Endothelial cell of umbilical vein (primary cell): ENCODE results near the gene ATP6AP2. TPM values are rescaled to one million over a fixed set of nuclear protein-coding genes. Genes with fewer than 3 reads are reported as not detected.
A peak's percentile ranks its signal among the peaks of the same experiment; 100 is the strongest.

Source experiments
- BruUV-seq: library from RNA; stranded (reverse); fragments of 400-500 nt; replicated peaks from 2 replicates; lab custom pipeline; 2021; lab: Mats Ljungman, UMichigan
- CTCF ChIA-PET: fragments of 300-600, 350-600 bp; sonication (Branson Sonifier 250); formaldehyde crosslinking; loops from one replicate; lab custom pipeline; 2021; ENCODE audit warnings: antibody characterized with exemption, inconsistent platforms; lab: Charles Lee
- POLR2A ChIA-PET: fragments of 300-600, 350-600 bp; sonication (Branson Sonifier 250); formaldehyde crosslinking; loops from one replicate; lab custom pipeline; 2021; ENCODE audit warnings: antibody characterized with exemption, inconsistent platforms; lab: Charles Lee
- DNase-seq: peaks from one replicate; pipeline ENCODE4 v3.0.0-alpha.2; 2011; ENCODE audit warnings: low read depth, low spot score
- FAIRE-seq: peaks from 2 replicates; lab custom pipeline; 2011; peaks lifted over from hg19 to GRCh38; lab: Jason Lieb, UNC
- H2AFZ ChIP-seq: 2 replicates; pipeline ENCODE4 v1.6.0; 2012; ENCODE audit warnings: low read depth, low read length, control low read depth, inconsistent platforms
- H3K27ac ChIP-seq: 2 replicates; pipeline ENCODE4 v1.5.1; 2011; ENCODE audit warnings: low read depth, mild to moderate bottlenecking, control low read depth, low read length, moderate library complexity; ENCODE audit not compliant: insufficient read depth
- H3K27me3 ChIP-seq, 2 experiments: 2 replicates each; pipeline versions ENCODE4 v1.6.0 to v1.6.1; 2011; ENCODE audit warnings: low read length in 2 of 2, mixed read lengths in 1 of 2; ENCODE audit not compliant: control insufficient read depth in 2 of 2, insufficient read depth in 2 of 2
- H3K36me3 ChIP-seq, 2 experiments: 2 replicates in 1 of 2; 3 replicates in 1 of 2; pipeline ENCODE4 v1.5.1; 2011; ENCODE audit warnings: low read length in 2 of 2, mild to moderate bottlenecking in 1 of 2, moderate library complexity in 1 of 2; ENCODE audit not compliant: control insufficient read depth in 2 of 2, insufficient read depth in 2 of 2; ENCODE audit errors: extremely low read depth in 1 of 2
- H3K4me1 ChIP-seq: 3 replicates; pipeline ENCODE4 v1.5.1; 2011; ENCODE audit warnings: mild to moderate bottlenecking, low read length; ENCODE audit not compliant: control insufficient read depth, insufficient read depth; ENCODE audit errors: extremely low read depth
- H3K4me2 ChIP-seq: 2 replicates; pipeline ENCODE4 v1.6.1; 2011; ENCODE audit warnings: low read length, control low read depth, mixed read lengths; ENCODE audit not compliant: insufficient read depth
- H3K4me3 ChIP-seq, 3 experiments: fragments of 200-600 bp in 1 of 3; sonication (generic), shearing (Covaris generic) in 1 of 3; replicated peaks in 1 of 3; 2 replicates each; pipeline ENCODE4 v1.5.1; 2011 to 2016; ENCODE audit warnings: control low read depth in 3 of 3, low read length in 3 of 3, mild to moderate bottlenecking in 2 of 3, inconsistent platforms in 1 of 3, low read depth in 1 of 3, moderate library complexity in 1 of 3; ENCODE audit not compliant: insufficient read depth in 1 of 3
- H3K79me2 ChIP-seq: 2 replicates; pipeline ENCODE4 v1.6.0; 2012; ENCODE audit warnings: low read length, inconsistent platforms; ENCODE audit not compliant: control insufficient read depth, insufficient read depth
- H3K9ac ChIP-seq: replicated peaks from 2 replicates; pipeline ENCODE3; 2011; ENCODE audit warnings: low read length, control low read depth; ENCODE audit not compliant: insufficient read depth; ENCODE audit errors: extremely low read depth
- H3K9me1 ChIP-seq: replicated peaks from 3 replicates; pipeline ENCODE4 v1.6.0; 2011; ENCODE audit warnings: mild to moderate bottlenecking, low read length; ENCODE audit not compliant: control insufficient read depth, insufficient read depth; ENCODE audit errors: extremely low read depth
- H3K9me3 ChIP-seq: replicated peaks from 2 replicates; pipeline ENCODE4 v1.5.1; 2012; ENCODE audit warnings: low read length, inconsistent platforms; ENCODE audit not compliant: control insufficient read depth, insufficient read depth
- H4K20me1 ChIP-seq: replicated peaks from 2 replicates; pipeline ENCODE3; 2011; ENCODE audit warnings: mild to moderate bottlenecking, low read length; ENCODE audit not compliant: control insufficient read depth, insufficient read depth; ENCODE audit errors: extremely low read depth
- EZH2 ChIP-seq: IDR thresholded peaks from 2 replicates; pipeline ENCODE4 v1.6.1; 2012; ENCODE audit warnings: borderline replicate concordance, low read depth, mild to moderate bottlenecking, moderate library complexity, low read length, inconsistent platforms; ENCODE audit not compliant: severe bottlenecking
- FOS ChIP-seq: IDR thresholded peaks from 2 replicates; pipeline ENCODE4 v1.6.1; 2011; ENCODE audit warnings: mild to moderate bottlenecking, low read length, moderate library complexity, borderline replicate concordance; ENCODE audit not compliant: insufficient read depth
- GATA2 ChIP-seq: IDR thresholded peaks from 2 replicates; pipeline ENCODE4 v1.7.0; 2011; ENCODE audit warnings: low read depth, mild to moderate bottlenecking, moderate library complexity, mixed read lengths, low read length; ENCODE audit not compliant: insufficient read length, insufficient read depth
- JUN ChIP-seq: IDR thresholded peaks from 2 replicates; pipeline ENCODE4 v1.6.1; 2011; ENCODE audit warnings: borderline replicate concordance, low read depth; ENCODE audit not compliant: insufficient read length, insufficient read depth
- MAX ChIP-seq: IDR thresholded peaks from 2 replicates; pipeline ENCODE4 v1.6.1; 2011; ENCODE audit not compliant: insufficient read depth, insufficient read length
- MYC ChIP-seq: IDR thresholded peaks from one replicate; pipeline ENCODE4 v1.6.1; 2011; ENCODE audit warnings: mild to moderate bottlenecking, low read depth, low read length
- POLR2A ChIP-seq: IDR thresholded peaks from 2 replicates; pipeline ENCODE4 v1.6.1; 2012; ENCODE audit warnings: low read depth, mild to moderate bottlenecking, control low read depth, low read length
- POLR2AphosphoS5 ChIP-seq: IDR thresholded peaks from 2 replicates; pipeline ENCODE4 v1.6.1; 2012; ENCODE audit warnings: low read depth, mild to moderate bottlenecking, control low read depth, low read length, moderate library complexity; ENCODE audit not compliant: insufficient read depth
- dilution Hi-C: fragments of 300-500 bp; cut with MboI; formaldehyde crosslinking; loops from one replicate; pipeline ENCODE4 v1.15.0; 2019; ENCODE audit warnings: low sequenced_read_pairs; ENCODE audit not compliant: extremely low pct_ligation_motif_present
- intact Hi-C: fragments of 100-400 bp; cut with micrococcal nuclease; formaldehyde crosslinking; loops from one replicate; pipeline ENCODE4 v1.10.0; 2022
- polyA plus RNA-seq, 4 experiments: library from polyadenylated mRNA; depleted of rRNA in 3 of 4; stranded (reverse) in 3 of 4; unstranded in 1 of 4; fragments of >200 nt; gene quantifications; 2 replicates each; pipeline versions ENCODE4 v1.2.1 to v1.2.3, GENCODE V29; 2011 to 2012; ENCODE audit warnings: missing spikeins in 1 of 4
- total RNA-seq: library from RNA; stranded (reverse); gene quantifications from 2 replicates; pipeline ENCODE4 v1.2.3, GENCODE V29; 2021
- TF ChIP-seq, protein P1 (sequence below), 2 donors: IDR thresholded peaks; 1 replicate in 1 of 2; 2 replicates in 1 of 2; pipeline ENCODE4 v1.5.1; 2011; ENCODE audit warnings: low read length in 2 of 2, mild to moderate bottlenecking in 2 of 2, moderate library complexity in 2 of 2, control low read depth in 1 of 2, inconsistent platforms in 1 of 2, low read depth in 1 of 2; ENCODE audit not compliant: insufficient read depth in 1 of 2; ENCODE audit errors: extremely low read depth in 1 of 2

The ATP6AP2 gene
- total and polyA plus RNA-seq, 2 donors (not counting 3 experiments of a cell fraction or from before 2014, with no cell fraction given): 84.6 to 95.9 TPM

DNA sequence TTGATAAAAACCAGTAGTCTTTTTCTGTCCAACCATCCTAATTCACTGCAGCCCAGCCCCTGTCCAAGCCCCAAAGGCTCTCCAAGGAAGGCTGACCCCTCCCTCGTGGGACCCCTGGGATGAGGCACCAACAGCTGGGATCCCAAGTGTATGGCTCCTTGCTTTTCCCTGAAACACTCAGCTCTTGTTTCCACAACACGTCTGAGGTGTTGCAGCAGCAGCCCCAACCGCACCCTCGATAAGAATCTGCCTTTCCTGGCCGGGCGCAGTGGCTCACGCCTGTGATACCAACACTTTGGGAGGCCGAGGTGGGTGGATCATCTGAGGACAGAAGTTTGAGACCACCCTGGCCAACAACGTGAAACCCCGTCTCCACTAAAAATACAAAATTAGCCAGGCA is 17.0 kb upstream of the ATP6AP2 start:
- no peaks in the 10 kb centered on the region for H3K79me2 ChIP-seq
- POLR2A ChIA-PET: no interaction called here
- no peaks in the 10 kb centered on the region for H3K27me3 ChIP-seq
- no peaks in the 10 kb centered on the region for H3K9me1 ChIP-seq
- intact Hi-C loops: no loop called here
- H3K4me3 ChIP-seq: no peak overlapping the region
- no peak overlapping the region for H3K27ac ChIP-seq
- DNase-seq (no peak), FAIRE-seq (peak; percentile 31)
- no peaks in the 10 kb centered on the region for H3K4me1 ChIP-seq
- H3K4me2 ChIP-seq: no peak overlapping the region
- TF ChIP-seq GATA2: no peak
- TF ChIP-seq JUN: no peak
- TF ChIP-seq FOS: no peak
- no peak for TF ChIP-seq POLR2AphosphoS5
- TF ChIP-seq MYC: no peak
- TF ChIP-seq, protein P1, sequence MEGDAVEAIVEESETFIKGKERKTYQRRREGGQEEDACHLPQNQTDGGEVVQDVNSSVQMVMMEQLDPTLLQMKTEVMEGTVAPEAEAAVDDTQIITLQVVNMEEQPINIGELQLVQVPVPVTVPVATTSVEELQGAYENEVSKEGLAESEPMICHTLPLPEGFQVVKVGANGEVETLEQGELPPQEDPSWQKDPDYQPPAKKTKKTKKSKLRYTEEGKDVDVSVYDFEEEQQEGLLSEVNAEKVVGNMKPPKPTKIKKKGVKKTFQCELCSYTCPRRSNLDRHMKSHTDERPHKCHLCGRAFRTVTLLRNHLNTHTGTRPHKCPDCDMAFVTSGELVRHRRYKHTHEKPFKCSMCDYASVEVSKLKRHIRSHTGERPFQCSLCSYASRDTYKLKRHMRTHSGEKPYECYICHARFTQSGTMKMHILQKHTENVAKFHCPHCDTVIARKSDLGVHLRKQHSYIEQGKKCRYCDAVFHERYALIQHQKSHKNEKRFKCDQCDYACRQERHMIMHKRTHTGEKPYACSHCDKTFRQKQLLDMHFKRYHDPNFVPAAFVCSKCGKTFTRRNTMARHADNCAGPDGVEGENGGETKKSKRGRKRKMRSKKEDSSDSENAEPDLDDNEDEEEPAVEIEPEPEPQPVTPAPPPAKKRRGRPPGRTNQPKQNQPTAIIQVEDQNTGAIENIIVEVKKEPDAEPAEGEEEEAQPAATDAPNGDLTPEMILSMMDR (IDR thresholded peaks at IDR 0.05; ENCODE audit: extremely low read depth in 1 of 2, insufficient read depth in 1 of 2, low read depth in 1 of 2, low read length in 2 of 2): no peak
- no peak for TF ChIP-seq POLR2A
- TF ChIP-seq MAX: no peak
- TF ChIP-seq EZH2: no peak
- dilution Hi-C loops: no loop called here
- no TSS peak for BruUV-seq
- no peaks in the 10 kb centered on the region for H3K36me3 ChIP-seq
- H4K20me1 ChIP-seq: no peaks in the 10 kb centered on the region
- CTCF ChIA-PET: no interaction called here
- no peaks in the 10 kb centered on the region for H3K9me3 ChIP-seq
- no peak overlapping the region for H2AFZ ChIP-seq
- H3K9ac ChIP-seq: no peak overlapping the region
